T-helper 2 cell treated with Interferon-gamma antibody and Interleukin-4, amounts not matched to agents 5 μg/mL and 100 μg/mL, for 36 hours (primary cell): ENCODE data around the gene BCL2L1.

Experiments used
- DNase-seq: peaks from one replicate; pipeline ENCODE4 v3.0.0; 2021; ENCODE audit warnings: low spot score
- H3K27ac Mint-ChIP-seq: one replicate; pipeline ENCODE4 v1.8.0; 2021; ENCODE audit warnings: mild to moderate bottlenecking, mixed read lengths
- H3K27me3 Mint-ChIP-seq: one replicate; pipeline ENCODE4 v1.8.0; 2021; ENCODE audit warnings: low read depth, mixed read lengths
- H3K36me3 Mint-ChIP-seq: one replicate; pipeline ENCODE4 v1.8.0; 2021; ENCODE audit warnings: low read depth, mixed read lengths
- H3K4me1 Mint-ChIP-seq: one replicate; pipeline ENCODE4 v1.8.0; 2021; ENCODE audit warnings: low read depth, mixed read lengths
- H3K4me3 Mint-ChIP-seq: one replicate; pipeline ENCODE4 v1.8.0; 2022; ENCODE audit warnings: mild to moderate bottlenecking, moderate library complexity, mixed read lengths
- H3K9me3 Mint-ChIP-seq: one replicate; pipeline ENCODE4 v1.8.0; 2021; ENCODE audit warnings: mixed read lengths

Gene BCL2L1

DNA sequence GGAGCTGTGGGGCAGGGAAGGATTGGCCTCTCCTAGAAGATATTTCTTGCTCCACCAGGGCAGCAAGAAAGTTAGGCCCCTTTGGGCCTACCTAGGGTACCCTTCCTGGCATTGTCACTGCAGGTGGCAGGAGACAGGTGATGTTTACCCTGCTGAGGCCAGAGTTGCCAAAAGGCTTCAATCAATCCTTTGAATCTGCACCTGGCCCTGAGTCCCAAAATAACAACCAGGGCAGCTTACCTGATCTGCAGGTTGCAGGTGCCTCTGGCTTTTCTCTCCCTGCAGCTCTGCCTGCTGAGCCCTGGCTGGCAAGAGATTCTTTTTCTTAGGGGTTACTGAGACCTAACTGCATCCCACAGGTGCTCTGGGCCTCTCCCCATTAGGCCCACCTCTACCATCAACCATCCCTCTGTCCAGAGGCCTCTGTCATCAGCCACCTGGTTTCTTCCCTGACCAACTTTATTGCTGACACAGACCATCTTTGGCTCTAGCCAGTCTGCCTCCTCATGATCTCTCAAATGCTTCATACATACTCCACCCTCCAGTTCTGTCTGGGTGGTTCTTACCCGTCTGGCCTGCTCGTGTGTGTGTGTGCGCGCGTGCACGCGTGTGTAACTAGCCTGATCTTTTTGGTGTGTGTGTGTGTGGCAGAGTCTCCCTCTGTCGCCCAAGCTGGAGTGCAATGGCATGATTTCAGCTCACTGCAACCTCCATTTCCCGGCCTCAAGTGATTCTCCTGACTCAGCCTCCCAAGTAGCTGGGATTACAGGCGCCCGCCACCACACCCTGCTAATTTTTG, 13.7 kb downstream of the BCL2L1 start:
- Mint-ChIP-seq H3K4me3 (peak overlapping the region; percentile 59), H3K9me3 (no peaks in the 10 kb centered on the region), H3K27me3 (no peaks in the 10 kb centered on the region), H3K27ac (peak overlapping the region; percentile 65), H3K36me3 (peaks cover 64% of the 10 kb centered on the region), H3K4me1 (peaks cover 51% of the 10 kb centered on the region)
- DNase-seq = no peak

DNA sequence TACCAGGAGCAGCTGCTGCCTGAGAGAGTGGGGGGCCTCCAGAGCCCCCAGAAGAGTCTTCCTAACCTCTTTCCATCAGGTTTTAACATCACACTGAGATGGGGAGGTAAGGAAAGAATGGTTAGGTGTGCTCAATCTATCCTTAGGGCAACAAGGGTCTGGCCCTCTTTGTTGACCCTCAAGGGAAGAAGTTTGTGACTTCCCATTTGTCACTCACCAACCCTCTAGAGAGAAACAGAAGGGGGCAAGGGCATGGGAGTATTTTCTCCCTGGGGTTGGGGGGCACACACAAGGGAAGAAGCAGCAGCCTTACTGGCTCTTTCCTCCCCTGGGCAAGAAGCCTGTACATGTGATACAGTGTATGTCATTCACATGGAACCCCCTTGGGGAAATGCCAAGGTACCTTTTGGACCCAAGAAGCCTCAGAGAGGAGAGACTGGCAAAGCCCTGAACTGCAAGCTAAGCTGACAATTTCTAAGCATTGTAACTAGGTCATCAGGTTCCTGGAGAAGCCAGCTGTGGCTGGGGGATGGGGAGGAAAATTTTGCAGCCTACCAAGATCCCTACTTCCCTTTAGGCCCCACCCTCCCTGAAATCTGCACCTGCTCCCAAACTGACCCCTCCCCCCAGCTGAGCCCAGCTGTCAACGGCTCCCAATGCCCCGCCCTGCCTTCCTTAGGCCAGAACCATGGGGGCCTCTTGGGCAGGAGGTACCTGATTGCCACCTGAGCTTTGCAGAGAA, 14.5 kb downstream of the BCL2L1 start:
- Mint-ChIP-seq H3K4me1 (peaks cover 49% of the 10 kb centered on the region), H3K27me3 (no peaks in the 10 kb centered on the region)

DNA sequence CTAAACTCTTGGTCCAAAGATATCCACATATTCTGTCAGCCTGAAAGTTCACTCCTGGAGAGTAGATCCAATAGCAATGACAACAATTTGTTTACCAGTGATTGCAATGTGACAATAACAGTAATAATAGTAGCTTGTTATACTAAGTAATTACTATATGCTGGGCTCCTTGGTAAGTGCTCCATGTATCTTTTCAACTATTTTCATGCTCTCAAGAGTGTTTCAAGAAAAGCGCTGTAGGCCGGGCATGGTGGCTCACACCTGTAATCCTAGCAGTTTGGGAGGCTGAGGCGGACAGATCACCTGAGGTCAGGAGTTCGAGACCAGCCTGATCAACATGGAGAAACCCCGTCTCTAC, 15.4 kb downstream of the BCL2L1 start:
- Mint-ChIP-seq H3K9me3 (no peaks in the 10 kb centered on the region), H3K27ac (peak overlapping the region; percentile 26), H3K36me3 (peaks cover 55% of the 10 kb centered on the region), H3K27me3 (no peaks in the 10 kb centered on the region), H3K4me1 (peaks cover 39% of the 10 kb centered on the region), H3K4me3 (no peak overlapping the region)
- DNase-seq = no peak

More for the DNA sequence above, 14.5 kb downstream of the BCL2L1 start:
- Mint-ChIP-seq H3K4me3 (no peak overlapping the region), H3K36me3 (peaks cover 60% of the 10 kb centered on the region), H3K27ac (no peak overlapping the region), H3K9me3 (no peaks in the 10 kb centered on the region)
- DNase-seq = no peak

DNA sequence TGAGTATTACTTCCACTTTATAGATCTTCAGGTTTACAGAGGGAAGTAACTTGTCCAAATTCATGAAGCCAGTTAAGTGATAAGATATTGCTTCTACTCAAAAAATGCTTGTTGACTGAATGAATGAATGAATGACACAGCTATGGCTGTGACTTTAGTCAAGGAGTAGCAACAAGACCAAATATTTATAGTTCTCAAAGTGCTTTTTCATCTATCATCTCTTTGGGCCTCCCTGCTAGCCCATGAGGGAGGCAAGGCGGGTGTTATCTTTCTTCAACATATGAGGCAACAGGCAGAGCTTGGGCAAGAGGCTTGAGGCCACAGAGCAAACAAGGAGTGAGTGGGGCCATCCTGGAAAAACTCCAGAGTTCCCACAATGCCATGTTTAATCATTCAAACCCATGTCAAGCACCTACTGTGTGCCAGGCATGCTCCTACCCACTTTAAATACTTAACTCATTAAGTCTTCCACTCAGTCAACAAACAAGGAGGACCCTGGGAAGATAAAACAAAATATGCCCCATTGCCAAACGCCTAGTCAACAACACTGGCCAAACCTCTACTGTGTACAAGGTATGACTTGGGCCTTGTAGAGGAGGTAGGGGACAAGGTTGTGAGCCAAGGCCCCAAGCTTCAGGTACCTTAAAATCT, 15.9 kb downstream of the BCL2L1 start:
- no peak for DNase-seq
- Mint-ChIP-seq H3K4me1 (peaks cover 40% of the 10 kb centered on the region), H3K27ac (peak overlapping the region; percentile 26), H3K4me3 (no peak overlapping the region), H3K9me3 (no peaks in the 10 kb centered on the region), H3K36me3 (peaks cover 59% of the 10 kb centered on the region), H3K27me3 (no peaks in the 10 kb centered on the region)

DNA sequence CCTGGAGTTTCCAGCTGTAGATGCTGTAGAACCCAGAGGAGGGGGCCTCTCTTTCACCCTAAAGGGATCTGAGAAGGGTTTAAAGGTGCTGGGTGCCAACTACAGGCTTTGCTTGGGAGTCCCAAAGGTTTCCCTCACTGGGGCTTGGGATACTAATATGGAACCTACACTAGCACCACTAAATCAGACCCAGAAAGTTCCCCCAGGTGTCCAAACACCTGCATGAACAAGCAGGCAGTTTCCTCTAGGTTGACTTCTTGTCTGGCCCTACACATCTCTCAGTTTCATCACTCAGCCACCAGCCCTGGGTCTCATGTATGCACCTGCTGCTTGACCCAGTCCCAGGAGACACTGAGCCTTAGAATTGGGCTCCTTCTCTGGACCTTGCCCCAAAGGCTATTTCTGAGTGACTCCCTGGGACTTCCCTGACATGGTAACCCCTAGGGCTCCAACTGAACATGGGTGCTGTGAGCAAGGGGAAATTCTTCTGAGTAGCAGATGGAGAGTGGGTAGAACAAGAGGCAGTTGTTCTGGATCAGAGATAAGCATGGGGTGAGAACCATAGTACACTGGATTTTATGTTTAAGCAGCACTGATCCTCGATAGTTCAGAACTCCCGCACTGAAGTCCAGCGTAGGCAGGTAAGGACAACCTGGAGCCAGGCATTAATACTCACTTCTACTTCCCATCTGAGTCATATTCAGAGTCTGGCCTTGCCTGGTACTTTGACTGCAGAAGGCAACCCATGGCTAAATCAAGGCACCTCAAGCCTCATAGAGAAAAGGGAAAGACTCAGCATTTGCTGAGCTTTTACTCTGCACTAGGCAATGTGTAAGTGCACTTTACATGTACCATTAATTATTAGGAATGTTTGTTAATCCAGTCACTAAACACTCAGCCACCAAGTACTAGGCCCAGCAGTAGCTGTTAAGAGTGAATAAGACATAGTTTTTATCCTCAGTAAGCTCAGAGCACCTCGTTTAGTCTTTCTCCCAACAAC, 16.8 kb downstream of the BCL2L1 start:
- H3K4me1 Mint-ChIP-seq = peaks cover 34% of the 10 kb centered on the region
- H3K9me3 Mint-ChIP-seq = no peaks in the 10 kb centered on the region
- H3K27ac Mint-ChIP-seq = no peak overlapping the region
- no peaks in the 10 kb centered on the region for H3K27me3 Mint-ChIP-seq
- H3K4me3 Mint-ChIP-seq = no peak overlapping the region
- H3K36me3 Mint-ChIP-seq = peaks cover 58% of the 10 kb centered on the region
- no peak for DNase-seq

DNA sequence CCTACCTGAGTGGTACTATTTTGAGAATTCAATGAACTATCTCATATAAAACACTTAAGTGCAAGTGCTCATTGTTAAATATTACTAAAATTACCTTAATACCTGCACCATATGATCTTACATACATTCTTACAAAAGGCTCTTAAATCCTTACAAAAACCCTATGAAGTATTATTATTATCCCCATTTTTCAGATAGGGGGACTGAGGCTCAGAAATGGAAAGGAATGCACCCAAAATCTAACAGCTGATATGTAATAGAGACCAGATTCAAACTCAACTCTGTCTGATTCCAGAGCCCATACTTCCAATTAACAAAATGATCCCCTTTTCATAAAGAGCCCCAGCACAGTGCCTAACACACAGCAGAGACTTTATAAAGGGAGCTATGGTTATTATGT, 17.5 kb downstream of the BCL2L1 start:
- no peaks in the 10 kb centered on the region for H3K9me3 Mint-ChIP-seq
- H3K4me3 Mint-ChIP-seq = no peak overlapping the region
- no peak overlapping the region for H3K27ac Mint-ChIP-seq
- peaks cover 39% of the 10 kb centered on the region for H3K4me1 Mint-ChIP-seq
- no peak for DNase-seq
- H3K36me3 Mint-ChIP-seq = peaks cover 60% of the 10 kb centered on the region
- no peaks in the 10 kb centered on the region for H3K27me3 Mint-ChIP-seq

DNA sequence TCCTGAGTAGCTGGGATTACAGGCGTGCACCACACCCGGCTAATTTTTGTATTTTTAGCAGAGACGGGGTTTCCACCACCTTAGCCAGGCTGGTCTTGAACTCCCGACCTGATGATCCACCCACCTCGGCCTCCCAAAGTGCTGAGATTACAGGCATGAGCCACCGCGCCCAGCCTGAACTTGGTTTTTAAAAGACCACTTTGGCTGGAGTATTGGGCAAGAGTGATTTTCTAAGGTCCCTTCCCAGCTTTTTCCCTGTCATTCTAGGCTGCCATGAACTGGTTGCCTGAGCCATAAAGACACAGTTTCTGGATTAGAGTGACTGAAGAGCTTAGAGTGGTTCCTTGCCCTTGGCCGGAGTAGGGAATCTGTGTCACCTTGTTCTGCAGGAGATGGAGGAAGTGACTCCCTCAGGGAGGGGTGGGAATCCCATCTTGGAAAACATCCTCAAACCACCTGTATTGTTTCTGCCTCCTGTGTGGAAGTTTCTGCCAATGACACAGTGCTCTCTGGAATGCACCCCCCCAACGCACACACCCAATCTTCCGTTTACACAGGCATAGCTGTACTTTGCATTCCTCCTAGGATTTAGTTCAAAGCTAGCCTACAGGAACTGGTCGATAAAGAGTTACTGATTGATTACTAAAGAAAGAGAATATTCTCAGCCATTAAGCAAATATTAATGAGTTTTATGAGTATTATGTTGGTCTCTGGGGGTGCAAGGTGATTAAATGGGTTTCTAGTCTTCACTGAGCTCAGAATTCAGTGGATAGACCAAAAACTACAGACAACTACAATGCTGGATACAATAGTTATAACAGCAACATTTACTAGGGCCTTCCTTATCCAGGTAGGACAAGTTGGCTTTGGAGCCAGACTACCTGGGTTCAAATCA, 18.2 kb downstream of the BCL2L1 start:
- no peak for DNase-seq
- Mint-ChIP-seq H3K36me3 (peaks cover 60% of the 10 kb centered on the region), H3K27ac (no peak overlapping the region), H3K4me3 (no peak overlapping the region), H3K4me1 (peaks cover 43% of the 10 kb centered on the region), H3K27me3 (no peaks in the 10 kb centered on the region), H3K9me3 (no peaks in the 10 kb centered on the region)

DNA sequence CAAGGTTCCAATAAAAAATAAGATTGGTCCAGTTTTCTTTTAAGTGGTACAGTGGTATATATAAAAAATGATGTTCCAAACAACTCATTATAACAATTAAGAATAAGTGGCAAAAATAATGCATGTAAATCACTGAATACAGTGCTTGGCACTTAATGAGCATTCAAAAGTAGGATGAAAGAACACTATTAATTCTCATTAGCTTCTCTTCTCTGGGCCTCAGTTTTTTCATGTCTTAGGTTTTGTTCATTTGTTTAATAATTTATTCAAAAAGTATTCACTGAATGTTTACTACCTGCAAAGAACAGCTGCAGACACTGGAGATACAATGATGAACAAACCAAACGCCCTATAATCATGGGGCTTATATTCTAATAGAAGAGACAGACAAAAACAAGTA, 21.1 kb downstream of the BCL2L1 start:
- DNase-seq = no peak
- Mint-ChIP-seq H3K4me3 (no peak overlapping the region), H3K9me3 (no peaks in the 10 kb centered on the region), H3K4me1 (peaks cover 47% of the 10 kb centered on the region), H3K27ac (peak overlapping the region; percentile 37), H3K36me3 (peaks cover 46% of the 10 kb centered on the region), H3K27me3 (no peaks in the 10 kb centered on the region)

DNA sequence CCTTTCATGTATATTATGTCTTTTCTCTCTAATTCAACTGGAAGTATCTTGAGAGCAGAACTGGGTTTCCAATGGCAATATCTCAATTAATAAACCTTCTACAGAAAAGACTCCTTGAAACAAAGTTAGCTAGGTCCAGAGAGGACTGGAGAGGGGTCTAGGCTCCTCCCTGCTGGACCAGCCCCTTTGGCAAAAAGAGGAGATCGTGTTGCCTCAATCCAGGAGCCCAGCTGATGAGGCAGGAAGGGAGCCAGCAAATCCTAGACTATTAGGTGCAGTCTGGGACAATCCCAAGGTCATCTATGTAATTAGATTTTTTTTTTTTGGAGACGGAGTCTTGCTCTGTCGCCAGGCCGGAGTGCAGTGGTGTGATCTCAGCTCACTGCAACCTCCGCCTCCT, 21.9 kb downstream of the BCL2L1 start:
- H3K9me3 Mint-ChIP-seq = no peaks in the 10 kb centered on the region
- H3K4me3 Mint-ChIP-seq = no peak overlapping the region
- H3K27ac Mint-ChIP-seq = peak overlapping the region; percentile 70
- peaks cover 39% of the 10 kb centered on the region for H3K36me3 Mint-ChIP-seq
- no peak for DNase-seq
- no peaks in the 10 kb centered on the region for H3K27me3 Mint-ChIP-seq
- H3K4me1 Mint-ChIP-seq = peaks cover 45% of the 10 kb centered on the region

DNA sequence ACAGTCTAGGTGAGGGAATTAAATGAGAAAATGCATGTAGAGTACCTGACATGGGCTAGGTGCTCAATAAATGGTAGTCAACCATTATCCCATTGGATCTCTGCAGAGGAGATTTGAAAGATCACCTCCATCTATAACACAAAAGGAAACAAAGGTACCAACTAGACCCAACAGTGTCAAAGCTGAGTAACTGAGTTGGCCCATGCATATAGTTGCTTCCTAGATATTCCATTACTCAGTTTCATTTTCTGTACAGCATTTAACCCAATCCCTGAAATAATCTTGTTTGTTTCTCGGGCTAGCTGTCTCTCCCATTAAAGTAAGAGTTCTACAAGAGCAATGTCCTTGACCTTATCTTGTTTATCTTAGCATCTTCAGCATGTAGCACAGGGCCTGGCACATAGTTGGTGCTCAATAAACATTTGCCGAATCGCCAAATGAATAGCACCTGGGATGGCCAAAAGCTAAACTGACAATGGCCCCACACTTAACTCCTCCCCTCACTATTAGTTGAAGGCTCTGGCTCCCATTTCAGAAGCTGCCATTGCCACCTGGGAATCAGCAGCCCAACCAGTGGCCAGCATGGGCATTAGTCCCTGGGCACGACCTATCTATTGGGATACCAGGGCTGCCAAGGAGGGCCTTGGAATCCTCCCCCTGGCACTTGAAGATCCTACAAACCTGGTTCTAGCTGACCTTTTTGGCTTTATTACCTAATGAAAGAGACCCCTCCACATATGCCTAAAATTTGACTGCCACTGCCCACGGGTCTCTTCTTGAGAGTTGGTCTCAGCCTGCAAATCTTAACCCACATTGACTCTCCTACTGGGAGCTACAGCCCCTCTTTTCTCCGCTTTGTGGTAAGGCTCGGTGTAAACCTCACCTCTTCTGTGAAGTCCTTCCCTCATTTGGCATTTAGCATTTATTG, 22.6 kb downstream of the BCL2L1 start:
- H3K36me3 Mint-ChIP-seq = peaks cover 38% of the 10 kb centered on the region
- H3K27ac Mint-ChIP-seq = peak overlapping the region; percentile 70
- H3K27me3 Mint-ChIP-seq = no peaks in the 10 kb centered on the region
- peaks cover 48% of the 10 kb centered on the region for H3K4me1 Mint-ChIP-seq
- H3K9me3 Mint-ChIP-seq = no peaks in the 10 kb centered on the region
- peak overlapping the region; percentile 15 for H3K4me3 Mint-ChIP-seq
- no peak for DNase-seq

DNA sequence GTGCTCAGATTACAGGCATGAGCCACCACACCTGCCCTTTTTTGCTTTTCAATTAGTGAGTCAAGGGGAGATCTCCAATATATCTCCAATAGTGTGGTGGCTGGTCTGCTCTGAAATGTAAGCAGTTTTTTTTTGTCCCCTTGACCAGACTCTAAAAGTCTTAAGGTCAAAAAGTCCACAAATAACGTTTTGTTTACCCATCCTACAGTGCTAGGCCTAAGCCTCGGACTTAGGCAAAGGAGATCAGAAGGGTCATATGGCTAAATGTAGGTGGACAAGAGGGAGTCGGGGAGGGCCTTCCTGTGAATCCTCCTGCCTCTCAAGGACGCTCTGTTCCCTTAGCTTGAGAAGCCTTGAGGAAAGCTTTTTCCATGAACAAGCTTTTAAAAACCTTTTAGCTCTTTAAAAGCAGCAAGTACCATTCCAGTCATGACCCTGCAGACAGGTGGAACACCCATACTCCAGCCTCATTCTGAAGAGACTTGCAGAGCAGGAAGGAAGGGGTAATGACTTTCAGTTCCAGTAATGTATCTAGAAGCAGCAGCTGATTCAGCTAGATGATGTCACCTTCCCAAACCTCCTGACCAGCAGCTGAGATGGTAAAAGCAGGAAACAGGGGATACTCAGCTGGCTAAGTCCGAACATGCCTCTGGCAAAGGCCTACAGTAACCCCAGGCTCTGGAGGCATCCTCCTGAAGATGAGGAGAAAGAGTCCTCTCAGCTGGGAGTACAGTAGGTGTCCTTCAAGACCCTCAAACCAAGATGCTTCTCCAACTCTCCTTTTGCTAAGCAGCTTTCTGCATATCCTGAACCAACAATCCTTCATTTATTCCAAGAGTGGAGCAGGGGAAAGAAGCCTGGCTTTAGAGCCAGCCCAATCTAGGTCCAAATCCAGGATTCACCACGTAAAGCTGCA, 23.6 kb downstream of the BCL2L1 start:
- Mint-ChIP-seq H3K4me3 (peak overlapping the region; percentile 69), H3K27ac (peak overlapping the region; percentile 83), H3K27me3 (no peaks in the 10 kb centered on the region), H3K4me1 (peaks cover 54% of the 10 kb centered on the region), H3K9me3 (no peaks in the 10 kb centered on the region), H3K36me3 (peaks cover 33% of the 10 kb centered on the region)
- peak; percentile 33 for DNase-seq
